ENCODE results near the gene VWA1. TPM values are rescaled to one million over a fixed set of nuclear protein-coding genes. Genes with fewer than 3 reads are reported as not detected.

VWA1 gene, protein sequence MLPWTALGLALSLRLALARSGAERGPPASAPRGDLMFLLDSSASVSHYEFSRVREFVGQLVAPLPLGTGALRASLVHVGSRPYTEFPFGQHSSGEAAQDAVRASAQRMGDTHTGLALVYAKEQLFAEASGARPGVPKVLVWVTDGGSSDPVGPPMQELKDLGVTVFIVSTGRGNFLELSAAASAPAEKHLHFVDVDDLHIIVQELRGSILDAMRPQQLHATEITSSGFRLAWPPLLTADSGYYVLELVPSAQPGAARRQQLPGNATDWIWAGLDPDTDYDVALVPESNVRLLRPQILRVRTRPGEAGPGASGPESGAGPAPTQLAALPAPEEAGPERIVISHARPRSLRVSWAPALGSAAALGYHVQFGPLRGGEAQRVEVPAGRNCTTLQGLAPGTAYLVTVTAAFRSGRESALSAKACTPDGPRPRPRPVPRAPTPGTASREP
- polyA plus RNA-seq (2011; rRNA removed) (3.7 and 4.0 TPM in 2 replicates), polyA plus RNA-seq (2017; fragmentation: RNase III; extraction: RNeasy Plus Mini Kit Qiagen cat#74134 plus additional on column Dnase treatment) (4.2 to 5.3 TPM (median 4.8 TPM) in 3 replicates), polyA minus RNA-seq (2011; rRNA and poly(A)+ RNA removed) (1.2 and 1.3 TPM in 2 replicates)
- polyA plus RNA-seq (2012; cell fraction: cytosol; rRNA removed), result 8.6 and 13.7 TPM in 2 replicates
- polyA plus RNA-seq (2012; cell fraction: nucleus; rRNA removed), result 17.7 and 31.1 TPM in 2 replicates

DNA sequence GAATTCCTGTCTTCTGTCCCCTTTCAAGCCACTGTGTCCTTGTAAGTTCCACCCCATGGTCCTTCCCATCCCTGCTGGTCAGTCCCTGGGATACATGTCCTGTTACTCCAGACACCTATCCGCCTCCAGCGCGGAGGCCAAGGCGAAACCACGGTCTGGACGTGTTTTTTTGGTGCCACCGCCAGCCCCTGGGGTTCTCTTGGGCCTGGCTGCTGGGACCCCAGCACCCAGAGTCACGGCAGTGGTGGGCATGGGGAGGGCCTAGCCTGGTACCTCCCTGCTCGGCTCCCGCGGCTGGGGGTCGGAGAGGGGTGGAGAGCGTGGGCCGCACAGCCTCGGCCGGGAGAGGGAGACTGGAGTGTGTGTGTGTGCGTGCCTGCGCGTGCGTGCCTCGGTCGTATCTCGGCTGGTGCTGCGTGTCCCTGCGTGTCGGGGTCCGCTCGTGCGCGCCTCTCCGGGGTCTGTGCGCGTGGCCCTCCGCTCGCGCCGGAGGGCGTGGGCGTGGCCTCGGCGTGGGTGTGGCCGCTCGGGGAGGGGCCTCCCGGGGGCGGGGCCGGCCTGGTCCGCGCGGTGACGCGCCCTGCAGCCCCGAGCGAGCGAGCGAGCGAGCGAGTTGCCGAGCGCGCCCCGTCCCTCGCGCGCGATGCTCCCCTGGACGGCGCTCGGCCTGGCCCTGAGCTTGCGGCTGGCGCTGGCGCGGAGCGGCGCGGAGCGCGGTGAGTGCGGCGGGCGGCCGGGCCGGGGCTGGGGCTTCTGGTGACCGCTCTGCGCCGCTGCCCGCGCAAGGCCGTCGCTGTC lies at the start of gene VWA1:
TSS of gene VWA1 (plus strand) at position 585 of the 798 bp plus-strand sequence. CDS start at position 644, 59 bp downstream.
- peak; percentile 39 to 40 for ATAC-seq
- peak in 1 of 2 experiments; percentile 48 for DNase-seq (ENCODE audit: low read depth in 1 of 2, low spot score in 1 of 2)
- peak within 1 kb of the TSS; percentile 67 for H3K4me3 ChIP-seq
- H3K9me3 ChIP-seq, result no peaks in the 10 kb centered on the region
- 39% methylated on average over 21 of the region's 89 CpGs for WGBS (ENCODE audit: missing lambda C conversion rate)
- peaks cover 53% of the 10 kb centered on the region for H3K4me1 ChIP-seq
- no peak for FAIRE-seq
- ChIA-PET CTCF (interaction anchor here (0.8 to 4.2 kb wide), 2 partner anchors 11 to 70 kb away, joined by 3 to 16 read pairs; no protein-coding TSS in a partner anchor), POLR2A (no interaction called here)
- 0 out of 5 replicates have a peak, but pooled peaks of 1 of the 2 experiments have one; percentile 38 for TF ChIP-seq JUN (IDR thresholded peaks at IDR 0.05)
- TF ChIP-seq POLR2A (IDR thresholded peaks at IDR 0.05; ENCODE audit: low read length), result peak; percentile 41
- TF ChIP-seq HOXB13 (CRISPR knock-in tag; IDR thresholded peaks at IDR 0.05; ENCODE audit: low read depth), result no peak
- TF ChIP-seq, protein P1, sequence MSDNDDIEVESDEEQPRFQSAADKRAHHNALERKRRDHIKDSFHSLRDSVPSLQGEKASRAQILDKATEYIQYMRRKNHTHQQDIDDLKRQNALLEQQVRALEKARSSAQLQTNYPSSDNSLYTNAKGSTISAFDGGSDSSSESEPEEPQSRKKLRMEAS (IDR thresholded peaks at IDR 0.05), result 0 out of 2 replicates have a peak, but pooled peaks have one; percentile 15
- H3K27ac ChIP-seq, result peak within 1 kb of the TSS; percentile 74 to 94
- peak within 1 kb of the TSS; percentile 98 for H3K4me2 ChIP-seq

DNA sequence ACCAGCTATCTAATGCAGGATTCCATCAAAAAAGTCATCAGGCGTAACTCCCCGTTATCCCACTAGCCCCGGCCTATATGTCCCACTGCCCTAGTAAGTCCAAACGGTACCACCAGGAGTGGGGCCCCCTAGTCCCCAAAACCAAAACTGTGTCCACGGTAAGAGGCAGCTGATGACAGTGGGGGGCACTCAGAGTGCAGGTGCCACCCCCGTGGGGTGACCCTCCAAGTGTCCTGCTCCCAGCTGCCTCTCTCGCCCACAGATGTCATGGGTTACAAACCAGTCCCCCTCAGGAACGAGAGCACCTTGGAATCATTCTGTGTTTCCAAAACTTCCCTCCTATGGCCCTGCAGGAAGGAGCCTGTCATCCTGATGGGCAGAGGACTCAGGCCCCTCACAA lies 49.6 kb upstream of the VWA1 start:
- ChIA-PET CTCF (interaction anchor here (1.0 kb wide), 2 partner anchors 16 to 119 kb away, joined by 3 read pairs; no protein-coding TSS in a partner anchor), POLR2A (interaction anchor here (0.9 kb wide), 1 partner anchor 13 kb away, joined by 4 read pairs; the partner anchor contains the start of gene CCNL2)
- no peak overlapping the region for H3K4me3 ChIP-seq
- no peak for DNase-seq (ENCODE audit: low read depth in 1 of 2, low spot score in 1 of 2)
- H3K4me2 ChIP-seq, result no peak overlapping the region
- no peak for FAIRE-seq
- no peaks in the 10 kb centered on the region for H3K9me3 ChIP-seq
- no peak for TF ChIP-seq ZSCAN20 (CRISPR knock-in tag; IDR thresholded peaks at IDR 0.05)
- TF ChIP-seq SMC3 (IDR thresholded peaks at IDR 0.05), result no peak
- no peak for TF ChIP-seq FOXS1 (CRISPR knock-in tag; IDR thresholded peaks at IDR 0.05)
- TF ChIP-seq, protein P2, sequence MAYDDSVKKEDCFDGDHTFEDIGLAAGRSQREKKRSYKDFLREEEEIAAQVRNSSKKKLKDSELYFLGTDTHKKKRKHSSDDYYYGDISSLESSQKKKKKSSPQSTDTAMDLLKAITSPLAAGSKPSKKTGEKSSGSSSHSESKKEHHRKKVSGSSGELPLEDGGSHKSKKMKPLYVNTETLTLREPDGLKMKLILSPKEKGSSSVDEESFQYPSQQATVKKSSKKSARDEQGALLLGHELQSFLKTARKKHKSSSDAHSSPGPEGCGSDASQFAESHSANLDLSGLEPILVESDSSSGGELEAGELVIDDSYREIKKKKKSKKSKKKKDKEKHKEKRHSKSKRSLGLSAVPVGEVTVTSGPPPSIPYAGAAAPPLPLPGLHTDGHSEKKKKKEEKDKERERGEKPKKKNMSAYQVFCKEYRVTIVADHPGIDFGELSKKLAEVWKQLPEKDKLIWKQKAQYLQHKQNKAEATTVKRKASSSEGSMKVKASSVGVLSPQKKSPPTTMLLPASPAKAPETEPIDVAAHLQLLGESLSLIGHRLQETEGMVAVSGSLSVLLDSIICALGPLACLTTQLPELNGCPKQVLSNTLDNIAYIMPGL (CRISPR knock-in tag; IDR thresholded peaks at IDR 0.05; ENCODE audit: borderline replicate concordance), result no peak
- TF ChIP-seq, protein P3, sequence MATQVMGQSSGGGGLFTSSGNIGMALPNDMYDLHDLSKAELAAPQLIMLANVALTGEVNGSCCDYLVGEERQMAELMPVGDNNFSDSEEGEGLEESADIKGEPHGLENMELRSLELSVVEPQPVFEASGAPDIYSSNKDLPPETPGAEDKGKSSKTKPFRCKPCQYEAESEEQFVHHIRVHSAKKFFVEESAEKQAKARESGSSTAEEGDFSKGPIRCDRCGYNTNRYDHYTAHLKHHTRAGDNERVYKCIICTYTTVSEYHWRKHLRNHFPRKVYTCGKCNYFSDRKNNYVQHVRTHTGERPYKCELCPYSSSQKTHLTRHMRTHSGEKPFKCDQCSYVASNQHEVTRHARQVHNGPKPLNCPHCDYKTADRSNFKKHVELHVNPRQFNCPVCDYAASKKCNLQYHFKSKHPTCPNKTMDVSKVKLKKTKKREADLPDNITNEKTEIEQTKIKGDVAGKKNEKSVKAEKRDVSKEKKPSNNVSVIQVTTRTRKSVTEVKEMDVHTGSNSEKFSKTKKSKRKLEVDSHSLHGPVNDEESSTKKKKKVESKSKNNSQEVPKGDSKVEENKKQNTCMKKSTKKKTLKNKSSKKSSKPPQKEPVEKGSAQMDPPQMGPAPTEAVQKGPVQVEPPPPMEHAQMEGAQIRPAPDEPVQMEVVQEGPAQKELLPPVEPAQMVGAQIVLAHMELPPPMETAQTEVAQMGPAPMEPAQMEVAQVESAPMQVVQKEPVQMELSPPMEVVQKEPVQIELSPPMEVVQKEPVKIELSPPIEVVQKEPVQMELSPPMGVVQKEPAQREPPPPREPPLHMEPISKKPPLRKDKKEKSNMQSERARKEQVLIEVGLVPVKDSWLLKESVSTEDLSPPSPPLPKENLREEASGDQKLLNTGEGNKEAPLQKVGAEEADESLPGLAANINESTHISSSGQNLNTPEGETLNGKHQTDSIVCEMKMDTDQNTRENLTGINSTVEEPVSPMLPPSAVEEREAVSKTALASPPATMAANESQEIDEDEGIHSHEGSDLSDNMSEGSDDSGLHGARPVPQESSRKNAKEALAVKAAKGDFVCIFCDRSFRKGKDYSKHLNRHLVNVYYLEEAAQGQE (IDR thresholded peaks at IDR 0.05), result no peak
- no peak for TF ChIP-seq CBX2 (IDR thresholded peaks at IDR 0.05; ENCODE audit: borderline replicate concordance, low read depth)
- no peak for TF ChIP-seq BHLHE40 (IDR thresholded peaks at IDR 0.05; ENCODE audit: low read depth, low read length)
- TF ChIP-seq, protein P4, sequence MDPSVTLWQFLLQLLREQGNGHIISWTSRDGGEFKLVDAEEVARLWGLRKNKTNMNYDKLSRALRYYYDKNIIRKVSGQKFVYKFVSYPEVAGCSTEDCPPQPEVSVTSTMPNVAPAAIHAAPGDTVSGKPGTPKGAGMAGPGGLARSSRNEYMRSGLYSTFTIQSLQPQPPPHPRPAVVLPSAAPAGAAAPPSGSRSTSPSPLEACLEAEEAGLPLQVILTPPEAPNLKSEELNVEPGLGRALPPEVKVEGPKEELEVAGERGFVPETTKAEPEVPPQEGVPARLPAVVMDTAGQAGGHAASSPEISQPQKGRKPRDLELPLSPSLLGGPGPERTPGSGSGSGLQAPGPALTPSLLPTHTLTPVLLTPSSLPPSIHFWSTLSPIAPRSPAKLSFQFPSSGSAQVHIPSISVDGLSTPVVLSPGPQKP (IDR thresholded peaks at IDR 0.05; ENCODE audit: low read depth, low read length), result no peak
- TF ChIP-seq SREBF2 (IDR thresholded peaks at IDR 0.05), result no peak
- TF ChIP-seq, protein P5, sequence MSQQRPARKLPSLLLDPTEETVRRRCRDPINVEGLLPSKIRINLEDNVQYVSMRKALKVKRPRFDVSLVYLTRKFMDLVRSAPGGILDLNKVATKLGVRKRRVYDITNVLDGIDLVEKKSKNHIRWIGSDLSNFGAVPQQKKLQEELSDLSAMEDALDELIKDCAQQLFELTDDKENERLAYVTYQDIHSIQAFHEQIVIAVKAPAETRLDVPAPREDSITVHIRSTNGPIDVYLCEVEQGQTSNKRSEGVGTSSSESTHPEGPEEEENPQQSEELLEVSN (IDR thresholded peaks at IDR 0.05; ENCODE audit: borderline replicate concordance, low read depth), result no peak
- no peak for TF ChIP-seq JUN (IDR thresholded peaks at IDR 0.05)
- TF ChIP-seq, protein P6, sequence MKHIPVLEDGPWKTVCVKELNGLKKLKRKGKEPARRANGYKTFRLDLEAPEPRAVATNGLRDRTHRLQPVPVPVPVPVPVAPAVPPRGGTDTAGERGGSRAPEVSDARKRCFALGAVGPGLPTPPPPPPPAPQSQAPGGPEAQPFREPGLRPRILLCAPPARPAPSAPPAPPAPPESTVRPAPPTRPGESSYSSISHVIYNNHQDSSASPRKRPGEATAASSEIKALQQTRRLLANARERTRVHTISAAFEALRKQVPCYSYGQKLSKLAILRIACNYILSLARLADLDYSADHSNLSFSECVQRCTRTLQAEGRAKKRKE (CRISPR knock-in tag; IDR thresholded peaks at IDR 0.05; ENCODE audit: low read depth), result no peak
- no peak for TF ChIP-seq FOSL2 (IDR thresholded peaks at IDR 0.05)
- TF ChIP-seq FOSL2 (CRISPR knock-in tag; IDR thresholded peaks at IDR 0.05), result no peak
- TF ChIP-seq ZC3H11A (IDR thresholded peaks at IDR 0.05), result no peak
- TF ChIP-seq, protein P7, sequence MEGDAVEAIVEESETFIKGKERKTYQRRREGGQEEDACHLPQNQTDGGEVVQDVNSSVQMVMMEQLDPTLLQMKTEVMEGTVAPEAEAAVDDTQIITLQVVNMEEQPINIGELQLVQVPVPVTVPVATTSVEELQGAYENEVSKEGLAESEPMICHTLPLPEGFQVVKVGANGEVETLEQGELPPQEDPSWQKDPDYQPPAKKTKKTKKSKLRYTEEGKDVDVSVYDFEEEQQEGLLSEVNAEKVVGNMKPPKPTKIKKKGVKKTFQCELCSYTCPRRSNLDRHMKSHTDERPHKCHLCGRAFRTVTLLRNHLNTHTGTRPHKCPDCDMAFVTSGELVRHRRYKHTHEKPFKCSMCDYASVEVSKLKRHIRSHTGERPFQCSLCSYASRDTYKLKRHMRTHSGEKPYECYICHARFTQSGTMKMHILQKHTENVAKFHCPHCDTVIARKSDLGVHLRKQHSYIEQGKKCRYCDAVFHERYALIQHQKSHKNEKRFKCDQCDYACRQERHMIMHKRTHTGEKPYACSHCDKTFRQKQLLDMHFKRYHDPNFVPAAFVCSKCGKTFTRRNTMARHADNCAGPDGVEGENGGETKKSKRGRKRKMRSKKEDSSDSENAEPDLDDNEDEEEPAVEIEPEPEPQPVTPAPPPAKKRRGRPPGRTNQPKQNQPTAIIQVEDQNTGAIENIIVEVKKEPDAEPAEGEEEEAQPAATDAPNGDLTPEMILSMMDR (IDR thresholded peaks at IDR 0.05), result no peak
- no peak for TF ChIP-seq HDAC2 (IDR thresholded peaks at IDR 0.05)
- TF ChIP-seq CEBPB (IDR thresholded peaks at IDR 0.05), result no peak
- TF ChIP-seq RFX5 (IDR thresholded peaks at IDR 0.05), result no peak
- no peak for TF ChIP-seq HOXA7 (CRISPR knock-in tag; IDR thresholded peaks at IDR 0.05)
- H3K4me1 ChIP-seq, result no peaks in the 10 kb centered on the region
- H3K27ac ChIP-seq, result no peak overlapping the region
- no peak for ATAC-seq
- 87% methylated on average over 5 of the region's 8 CpGs for WGBS (ENCODE audit: missing lambda C conversion rate)
